ENCODE measurements around the gene PSMG4. TPM values are rescaled to one million over a fixed set of nuclear protein-coding genes. Genes with fewer than 3 reads are reported as not detected.

The PSMG4 gene
- total RNA-seq, 1 donor from 2014 or later = 27.8 TPM

DNA sequence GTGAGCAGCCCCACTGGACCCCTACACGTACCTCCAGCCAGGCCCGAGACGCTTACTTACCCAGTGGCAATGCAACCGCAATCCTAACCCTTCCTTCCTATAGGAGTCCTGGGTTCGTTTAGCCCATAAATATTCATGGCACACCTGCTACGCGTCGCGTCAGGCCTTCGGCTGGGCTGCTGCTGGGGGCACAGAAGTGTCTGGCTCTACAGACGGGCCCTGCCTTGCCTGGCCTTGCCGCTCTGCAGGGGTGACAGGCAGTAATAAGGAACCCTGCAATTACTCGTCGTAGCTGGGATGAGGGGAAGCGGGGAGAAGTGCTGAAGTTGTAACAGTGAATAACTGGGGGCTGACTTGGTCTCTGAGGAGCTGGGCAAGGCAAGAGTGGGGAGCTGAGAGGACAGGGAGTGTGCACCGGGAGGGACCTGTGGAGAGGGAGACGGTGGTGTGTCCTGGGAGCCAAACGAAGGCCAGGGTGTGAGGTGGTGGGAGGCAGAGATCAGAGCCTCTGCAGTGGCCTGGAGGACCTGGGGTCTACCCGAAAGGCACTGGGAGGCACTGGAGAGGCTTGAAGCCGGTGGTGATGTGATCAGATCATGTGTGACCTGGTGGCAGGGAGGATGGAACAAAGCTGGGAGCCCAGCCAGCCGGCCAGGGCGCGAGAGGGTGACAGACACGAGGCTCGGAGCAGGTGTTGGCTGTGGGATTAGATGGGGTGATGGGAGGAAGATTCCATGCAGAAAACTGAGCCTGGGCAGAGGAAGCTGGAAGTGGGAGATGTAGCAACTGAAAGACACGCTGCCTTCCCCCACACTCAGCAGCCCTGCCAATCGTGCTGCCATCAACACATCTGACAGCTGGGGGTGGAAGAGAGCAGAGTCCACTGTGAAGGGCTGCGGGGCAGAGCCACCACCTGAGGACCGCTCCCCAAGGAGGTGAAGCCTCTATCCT lies 36.4 kb downstream of the PSMG4 start:
- Mint-ChIP-seq H3K27ac (no peak overlapping the region), H3K36me3 (peaks cover 4% of the 10 kb centered on the region), H3K4me1 (no peaks in the 10 kb centered on the region), H3K27me3 (ENCODE audit: low read depth) (no peaks in the 10 kb centered on the region), H3K9me3 (no peaks in the 10 kb centered on the region), H3K4me3 (no peak overlapping the region)
- TF ChIP-seq, protein P1, sequence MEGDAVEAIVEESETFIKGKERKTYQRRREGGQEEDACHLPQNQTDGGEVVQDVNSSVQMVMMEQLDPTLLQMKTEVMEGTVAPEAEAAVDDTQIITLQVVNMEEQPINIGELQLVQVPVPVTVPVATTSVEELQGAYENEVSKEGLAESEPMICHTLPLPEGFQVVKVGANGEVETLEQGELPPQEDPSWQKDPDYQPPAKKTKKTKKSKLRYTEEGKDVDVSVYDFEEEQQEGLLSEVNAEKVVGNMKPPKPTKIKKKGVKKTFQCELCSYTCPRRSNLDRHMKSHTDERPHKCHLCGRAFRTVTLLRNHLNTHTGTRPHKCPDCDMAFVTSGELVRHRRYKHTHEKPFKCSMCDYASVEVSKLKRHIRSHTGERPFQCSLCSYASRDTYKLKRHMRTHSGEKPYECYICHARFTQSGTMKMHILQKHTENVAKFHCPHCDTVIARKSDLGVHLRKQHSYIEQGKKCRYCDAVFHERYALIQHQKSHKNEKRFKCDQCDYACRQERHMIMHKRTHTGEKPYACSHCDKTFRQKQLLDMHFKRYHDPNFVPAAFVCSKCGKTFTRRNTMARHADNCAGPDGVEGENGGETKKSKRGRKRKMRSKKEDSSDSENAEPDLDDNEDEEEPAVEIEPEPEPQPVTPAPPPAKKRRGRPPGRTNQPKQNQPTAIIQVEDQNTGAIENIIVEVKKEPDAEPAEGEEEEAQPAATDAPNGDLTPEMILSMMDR (IDR thresholded peaks at IDR 0.05; ENCODE audit: unreplicated experiment) = no peak
- no peak for DNase-seq (ENCODE audit: low spot score in 2 of 2, unreplicated experiment in 2 of 2)

DNA sequence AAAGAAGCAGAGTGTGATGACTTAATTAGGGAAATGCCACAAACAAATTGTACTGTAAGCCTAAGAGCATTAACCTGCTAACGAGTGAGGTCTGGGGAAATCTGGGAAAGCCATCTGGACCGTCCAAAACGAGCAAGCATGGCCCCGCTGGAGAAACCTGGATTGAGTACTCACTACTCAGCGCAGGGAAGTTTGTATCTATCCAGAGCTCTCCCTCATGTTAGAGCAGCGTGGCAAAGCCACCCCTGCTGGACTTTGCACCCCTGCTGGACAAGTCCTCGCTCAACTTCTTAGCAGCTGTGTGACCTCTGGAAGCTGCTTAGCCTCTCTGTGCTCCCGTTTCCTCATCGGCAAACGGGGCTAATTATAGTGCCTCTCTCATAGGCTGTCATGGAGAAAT lies 37.3 kb downstream of the PSMG4 start:
- TF ChIP-seq, protein P1 (IDR thresholded peaks at IDR 0.05; ENCODE audit: unreplicated experiment) = no peak
- peaks cover 5% of the 10 kb centered on the region for H3K36me3 Mint-ChIP-seq
- no peaks in the 10 kb centered on the region for H3K9me3 Mint-ChIP-seq
- H3K4me3 Mint-ChIP-seq = no peak overlapping the region
- no peaks in the 10 kb centered on the region for H3K4me1 Mint-ChIP-seq
- H3K27me3 Mint-ChIP-seq (ENCODE audit: low read depth) = no peaks in the 10 kb centered on the region
- no peak for DNase-seq (ENCODE audit: low spot score in 2 of 2, unreplicated experiment in 2 of 2)
- H3K27ac Mint-ChIP-seq = no peak overlapping the region

DNA sequence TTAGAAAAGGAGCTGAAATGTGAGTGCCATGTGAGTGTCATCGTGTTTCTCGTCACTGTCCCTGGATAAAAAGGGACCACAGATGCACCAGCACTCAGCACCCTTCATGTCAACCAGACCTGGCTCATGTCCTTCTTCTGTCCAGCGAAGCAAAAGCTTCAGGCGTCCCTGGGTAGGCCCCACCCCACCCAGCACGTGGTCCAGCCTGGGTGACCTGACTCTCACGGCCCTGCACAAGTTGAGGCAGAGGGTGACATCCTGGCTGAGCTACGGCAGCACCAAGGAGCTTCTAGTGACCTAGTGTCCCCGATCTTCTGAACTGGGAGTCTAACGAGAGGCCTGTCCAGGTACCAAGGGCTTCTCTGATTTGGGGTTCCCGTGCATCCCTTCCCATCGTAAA lies 37.8 kb downstream of the PSMG4 start:
- H3K27me3 Mint-ChIP-seq (ENCODE audit: low read depth) = no peaks in the 10 kb centered on the region
- H3K4me1 Mint-ChIP-seq = no peaks in the 10 kb centered on the region
- no peaks in the 10 kb centered on the region for H3K9me3 Mint-ChIP-seq
- H3K27ac Mint-ChIP-seq = no peak overlapping the region
- no peak for DNase-seq (ENCODE audit: low spot score in 2 of 2, unreplicated experiment in 2 of 2)
- peaks cover 5% of the 10 kb centered on the region for H3K36me3 Mint-ChIP-seq
- no peak overlapping the region for H3K4me3 Mint-ChIP-seq
- TF ChIP-seq, protein P1 (IDR thresholded peaks at IDR 0.05; ENCODE audit: unreplicated experiment) = no peak

DNA sequence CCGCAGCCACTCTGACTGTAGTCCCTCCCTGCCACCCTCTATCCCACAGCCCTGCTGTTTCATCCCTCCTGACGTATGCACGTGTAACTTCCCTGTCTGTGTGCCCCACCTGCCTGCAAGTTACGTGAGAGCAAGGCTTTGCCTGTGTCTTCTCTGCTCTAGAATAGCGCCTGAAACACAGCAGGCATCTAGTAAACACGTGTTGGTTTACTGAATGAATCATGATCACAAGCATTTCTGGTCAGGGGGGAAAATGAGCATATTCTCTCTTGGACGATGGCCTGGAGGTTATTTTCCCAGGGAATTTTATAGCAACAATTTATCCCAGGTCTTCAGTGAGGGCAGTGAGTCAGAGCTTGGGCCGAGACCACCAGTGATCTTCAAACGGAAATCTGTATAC lies 38.3 kb downstream of the PSMG4 start:
- H3K9me3 Mint-ChIP-seq = peaks cover 2% of the 10 kb centered on the region
- no peaks in the 10 kb centered on the region for H3K27me3 Mint-ChIP-seq (ENCODE audit: low read depth)
- no peak overlapping the region for H3K27ac Mint-ChIP-seq
- no peaks in the 10 kb centered on the region for H3K4me1 Mint-ChIP-seq
- H3K36me3 Mint-ChIP-seq = peaks cover 7% of the 10 kb centered on the region
- TF ChIP-seq, protein P1 (IDR thresholded peaks at IDR 0.05; ENCODE audit: unreplicated experiment) = no peak
- DNase-seq (ENCODE audit: low spot score in 2 of 2, unreplicated experiment in 2 of 2) = no peak
- H3K4me3 Mint-ChIP-seq = no peak overlapping the region

DNA sequence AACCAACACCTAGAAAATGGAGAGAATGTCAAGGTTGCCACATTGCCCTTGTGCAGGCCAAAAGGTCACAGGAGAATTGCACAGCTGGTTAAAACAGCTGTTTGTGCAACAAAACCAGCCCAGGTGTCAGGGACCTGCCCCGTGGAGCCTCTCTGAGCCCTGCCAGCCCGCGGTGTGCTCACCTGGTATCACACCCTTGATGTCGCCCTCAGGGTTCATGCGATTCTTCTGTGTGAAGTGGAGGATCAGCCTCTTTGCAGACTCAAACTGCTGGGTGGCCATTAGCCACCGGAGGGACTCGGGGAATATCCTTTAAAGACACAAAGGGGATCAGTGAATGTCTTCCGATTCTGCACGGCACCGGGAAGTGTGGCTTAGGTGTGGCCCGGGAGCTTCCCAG lies 39.2 kb downstream of the PSMG4 start:
- Mint-ChIP-seq H3K27me3 (ENCODE audit: low read depth) (no peaks in the 10 kb centered on the region), H3K4me3 (no peak overlapping the region), H3K9me3 (peaks cover 11% of the 10 kb centered on the region), H3K36me3 (peaks cover 16% of the 10 kb centered on the region), H3K27ac (no peak overlapping the region), H3K4me1 (no peaks in the 10 kb centered on the region)
- no peak for DNase-seq (ENCODE audit: low spot score in 2 of 2, unreplicated experiment in 2 of 2)
- TF ChIP-seq, protein P1 (IDR thresholded peaks at IDR 0.05; ENCODE audit: unreplicated experiment) = no peak

Measured in mesothelial cell of epicardium (in vitro differentiated cells).